K562 (cell line): ENCODE data around the gene KIAA1614.

Experiments used
- FOXA1 ChIP-seq: fragments of 450-650 bp; IDR thresholded peaks from 2 replicates; pipeline ENCODE4 v1.6.1; 2016; ENCODE audit warnings: mild to moderate bottlenecking, borderline replicate concordance
- KLF10 ChIP-seq: fragments of 250-450 bp; sonication (Bioruptor Pico); IDR thresholded peaks from 2 replicates; pipeline ENCODE4 v1.6.1; 2021; ENCODE audit warnings: matching md5 sums
- POLR2A ChIP-seq: fragments of 450-650 bp; conservative IDR thresholded peaks from 2 replicates; pipeline ENCODE4 v1.6.1; 2016
- SIN3A ChIP-seq, 2 experiments: fragments of 150-350 bp in 1 of 2; IDR thresholded peaks; 2 replicates each; pipeline ENCODE4 v1.6.1; 2011 to 2016; ENCODE audit warnings: borderline replicate concordance in 2 of 2, low read depth in 2 of 2, low read length in 2 of 2, mild to moderate bottlenecking in 2 of 2, moderate library complexity in 2 of 2; ENCODE audit not compliant: control insufficient read depth in 1 of 2
- SMC3 ChIP-seq: conservative IDR thresholded peaks from 2 replicates; pipeline ENCODE4 v1.6.1; 2011; ENCODE audit warnings: low read depth, low read length, improper control_type of control experiment; ENCODE audit not compliant: insufficient read depth
- TAL1 ChIP-seq: fragments of 450-650 bp; IDR thresholded peaks from 2 replicates; pipeline ENCODE4 v1.6.1; 2016; ENCODE audit warnings: mild to moderate bottlenecking
- TRIM24 ChIP-seq, 2 experiments: fragments of 450-650 bp; IDR thresholded peaks; 2 replicates each; pipeline ENCODE4 v1.6.1; 2016
- ZNF77 ChIP-seq: fragments of 250-450 bp; sonication (Bioruptor Pico); IDR thresholded peaks from 2 replicates; pipeline ENCODE4 v1.5.0; 2020

- TF ChIP-seq POLR2A, result no peak
- TF ChIP-seq SMC3, result no peak
- no peak for TF ChIP-seq TAL1
- TF ChIP-seq ZNF77, result no peak
- TF ChIP-seq FOXA1, result no peak
- TF ChIP-seq SIN3A (IDR thresholded peaks at IDR 0.05; ENCODE audit: borderline replicate concordance in 2 of 2, control insufficient read depth in 1 of 2, low read depth in 2 of 2, low read length in 2 of 2), result no peak
- TF ChIP-seq TRIM24 (IDR thresholded peaks at IDR 0.05), result no peak
- no peak for TF ChIP-seq KLF10 (CRISPR knock-in tag)
These were observed 69.1 kb downstream of the KIAA1614 start for GRCh38 chr1:180981596-180982387.
